Daoy (cell line): Measurements from ENCODE around the gene NSMF. TPM values are rescaled to one million over a fixed set of nuclear protein-coding genes. Genes with fewer than 3 reads are reported as not detected.
"Not testable (repeated sequence)": the region's sequence is repeated elsewhere in the genome, so short reads cannot be mapped to it uniquely, and the experiment has no call there.

Source experiments
- DNase-seq: peaks from one replicate; pipeline ENCODE4 v3.0.0-alpha.2; 2015; ENCODE audit warnings: low read depth
- total RNA-seq: library from RNA; depleted of rRNA; stranded (reverse); fragments of >200 nt; shearing (Covaris generic); gene quantifications from 2 replicates; pipeline ENCODE4 v1.2.3, GENCODE V29; 2014

Gene NSMF
- total RNA-seq, 1 experiment from 2014 or later, result 13.7 TPM

- DNase-seq, result no peak
These were observed 648 bp upstream of the NSMF start for GRCh38 chr9:137459601-137460362.

- no peak for DNase-seq
These were observed 661 bp downstream of the NSMF start for GRCh38 chr9:137458194-137459151.

- no peak for DNase-seq
These were observed 1.5 kb downstream of the NSMF start for GRCh38 chr9:137457406-137458193.

- DNase-seq, result no peak
These were observed 2.2 kb downstream of the NSMF start for GRCh38 chr9:137456864-137457405.

- no peak for DNase-seq
These were observed 2.9 kb downstream of the NSMF start for GRCh38 chr9:137456061-137456863.

GRCh38 chr9:137455359-137455991 is 3.7 kb downstream of the NSMF start:
- no peak for DNase-seq

GRCh38 chr9:137454597-137455358 is 4.4 kb downstream of the NSMF start:
- no peak for DNase-seq

- no peak for DNase-seq
These were observed 5.0 kb downstream of the NSMF start for GRCh38 chr9:137454145-137454596.

GRCh38 chr9:137453643-137454081 is 5.5 kb downstream of the NSMF start:
- no peak for DNase-seq

GRCh38 chr9:137452761-137453642 is 6.1 kb downstream of the NSMF start:
- no peak for DNase-seq

GRCh38 chr9:137452006-137452760 is 7.0 kb downstream of the NSMF start:
- DNase-seq, result no peak

- not testable (repeated sequence) for DNase-seq
These were observed 7.7 kb downstream of the NSMF start for GRCh38 chr9:137451264-137452005.

- not testable (repeated sequence) for DNase-seq
These were observed 8.5 kb downstream of the NSMF start for GRCh38 chr9:137450539-137451222.

- no peak for DNase-seq
These were observed 9.1 kb downstream of the NSMF start for GRCh38 chr9:137449931-137450538.

GRCh38 chr9:137449081-137449844 is 9.9 kb downstream of the NSMF start:
- no peak for DNase-seq
